GM12891 (cell line): ENCODE data around the gene PALS2.

Experiments used
- DNase-seq: peaks from one replicate; pipeline ENCODE4 v3.0.0; 2011; ENCODE audit warnings: low spot score; ENCODE audit not compliant: insufficient read length
- FAIRE-seq: peaks from 2 replicates; lab custom pipeline; 2011; peaks lifted over from hg19 to GRCh38; lab: Jason Lieb, UNC
- PAX5 ChIP-seq: IDR thresholded peaks from 2 replicates; pipeline ENCODE4 v1.6.1; 2011; ENCODE audit warnings: low read length, moderate library complexity, mild to moderate bottlenecking; ENCODE audit not compliant: insufficient read depth, severe bottlenecking
- POLR2A ChIP-seq: IDR thresholded peaks from 2 replicates; pipeline ENCODE4 v1.6.1; 2011; ENCODE audit warnings: low read depth, low read length, control low read depth
- POLR2AphosphoS5 ChIP-seq: IDR thresholded peaks from 2 replicates; pipeline ENCODE4 v1.6.1; 2011; ENCODE audit warnings: low read depth, low read length, control low read depth
- POU2F2 ChIP-seq: IDR thresholded peaks from 2 replicates; pipeline ENCODE4 v1.6.1; 2011; ENCODE audit warnings: low read depth, mild to moderate bottlenecking, control low read depth, low read length, moderate library complexity
- SPI1 ChIP-seq: IDR thresholded peaks from 2 replicates; pipeline ENCODE4 v1.6.1; 2011; ENCODE audit warnings: low read depth, low read length, control low read depth
- TAF1 ChIP-seq: IDR thresholded peaks from 2 replicates; pipeline ENCODE4 v1.6.1; 2011; ENCODE audit warnings: low read depth, low read length, control low read depth

PALS2 gene

DNA sequence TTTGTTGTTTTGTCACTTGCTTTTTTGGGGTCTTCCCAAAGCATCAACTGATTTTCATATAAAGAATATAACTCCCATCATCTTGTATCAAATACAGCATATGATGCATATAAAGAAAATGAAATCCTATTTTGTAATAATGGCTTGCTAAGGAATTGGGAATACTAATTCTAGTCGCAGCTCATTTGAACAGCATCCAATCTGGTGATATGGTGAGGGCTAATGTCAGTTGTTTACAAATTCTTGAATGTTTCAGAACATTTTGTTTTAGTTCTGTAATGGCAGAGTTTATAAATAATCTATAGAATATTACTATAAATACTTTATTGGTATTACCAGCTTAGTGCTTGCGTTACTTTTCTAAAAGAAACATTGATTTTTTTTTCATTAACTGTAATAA lies 8.9 kb downstream of the PALS2 start:
- DNase-seq, result no peak
- no peak for TF ChIP-seq POU2F2
- no peak for TF ChIP-seq SPI1
- TF ChIP-seq TAF1, result no peak
- TF ChIP-seq POLR2AphosphoS5, result no peak
- TF ChIP-seq PAX5, result no peak
- no peak for TF ChIP-seq POLR2A
- no peak for FAIRE-seq

DNA sequence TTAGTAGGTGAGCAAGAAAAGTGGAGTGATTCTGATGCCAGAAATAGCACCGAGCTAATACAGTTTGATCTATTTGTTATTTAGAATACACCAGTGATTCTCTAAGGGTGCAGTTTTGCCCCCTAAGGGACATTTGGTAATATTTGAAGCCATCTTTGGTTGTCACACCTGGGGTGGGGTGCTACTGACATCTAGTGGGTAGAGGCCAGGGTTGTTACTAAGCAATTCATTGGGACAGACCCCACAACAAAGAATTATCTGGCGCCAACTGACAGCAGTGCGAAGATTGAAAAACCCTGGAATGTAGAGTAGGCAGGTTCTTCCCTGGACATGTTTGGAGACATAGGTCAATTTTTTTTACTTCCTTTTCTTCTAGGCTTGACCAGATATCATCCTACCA lies 14.6 kb downstream of the PALS2 start:
- DNase-seq (no peak), FAIRE-seq (peak; percentile 40)
- TF ChIP-seq PAX5 (no peak), SPI1 (no peak)

DNA sequence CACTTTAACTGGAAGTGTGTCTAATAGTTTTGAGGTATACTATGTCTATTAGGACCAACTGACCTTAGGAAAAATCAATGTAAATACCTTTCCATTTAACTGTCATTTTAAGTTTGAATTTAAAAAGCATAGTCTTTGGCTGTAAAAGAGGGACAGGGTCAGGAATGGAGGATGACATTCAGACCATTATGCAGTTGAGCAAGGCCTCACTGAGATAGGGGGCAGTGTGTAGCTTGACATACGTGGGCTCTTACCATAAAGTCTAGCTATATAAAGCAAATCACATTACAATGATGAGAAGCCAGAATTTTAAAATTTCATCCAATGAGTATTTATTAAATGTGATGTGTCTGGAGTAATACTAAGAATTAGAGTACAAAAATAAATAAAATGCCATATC lies 17.9 kb downstream of the PALS2 start:
- FAIRE-seq, result peak; percentile 52
- DNase-seq, result no peak
- peak; percentile 72; the same call in 1 of the 2 replicates for TF ChIP-seq POLR2A
- TF ChIP-seq POLR2AphosphoS5, result no peak
- no peak for TF ChIP-seq SPI1
- no peak for TF ChIP-seq TAF1
- no peak for TF ChIP-seq PAX5
- TF ChIP-seq POU2F2, result no peak

DNA sequence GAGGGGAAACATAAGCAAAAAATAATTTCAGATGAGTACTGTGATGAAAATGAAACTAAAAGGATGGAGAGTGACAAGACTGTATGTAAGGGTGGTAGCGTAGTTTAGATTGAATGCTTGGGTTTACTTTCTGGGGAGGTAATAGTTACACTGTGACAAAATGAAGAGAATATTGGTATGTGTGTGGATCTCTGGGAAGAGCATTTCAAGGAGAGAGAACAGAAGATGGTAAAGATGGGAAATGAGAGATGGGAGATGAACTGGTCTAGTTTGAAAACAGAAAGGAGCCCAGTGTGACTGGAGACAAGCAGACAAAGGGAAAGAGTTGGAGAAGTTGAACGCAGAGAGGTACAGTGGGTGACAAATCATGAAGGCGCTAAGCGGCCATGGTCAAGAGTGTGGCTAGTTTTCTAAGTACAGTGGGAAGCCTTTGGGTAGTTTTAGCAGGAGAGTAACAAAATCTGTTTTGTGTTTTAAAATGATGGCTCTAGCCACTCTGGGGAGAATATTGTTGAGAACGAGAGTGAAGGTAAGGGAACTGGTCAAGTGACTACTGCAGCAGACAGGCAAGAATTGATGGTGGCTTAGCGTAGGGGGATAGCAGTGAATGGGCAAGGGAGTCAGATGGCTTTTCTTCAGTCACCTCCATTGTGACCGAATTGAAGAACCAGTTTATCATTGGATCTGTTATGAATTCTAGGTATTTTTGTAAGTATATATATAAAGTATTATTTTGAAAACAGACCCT lies 22.6 kb downstream of the PALS2 start:
- no peak for DNase-seq
- TF ChIP-seq PAX5 (no peak), TAF1 (no peak), SPI1 (no peak), POLR2AphosphoS5 (no peak), POU2F2 (no peak), POLR2A (no peak; the same call in 1 of the 2 replicates)
- peak; percentile 88 for FAIRE-seq

DNA sequence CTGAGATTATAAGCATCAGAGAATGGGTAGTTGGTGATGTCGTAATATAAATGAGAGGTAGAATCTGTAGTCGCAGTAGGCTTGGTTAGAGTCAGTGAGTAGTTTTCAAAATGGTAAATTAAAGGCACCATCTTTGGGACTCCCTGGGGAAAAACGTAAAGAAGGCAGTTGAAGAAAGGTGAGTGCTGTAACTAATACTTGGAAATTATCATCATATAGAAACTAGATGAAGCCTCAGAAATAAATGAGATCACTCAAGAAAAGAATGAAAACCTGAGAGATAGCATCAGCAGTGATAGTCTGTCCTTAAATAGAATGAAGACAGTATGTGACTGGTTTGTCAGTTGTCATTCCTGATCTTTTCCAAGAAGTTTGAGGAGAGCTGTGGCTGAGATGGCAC lies 23.8 kb downstream of the PALS2 start:
- FAIRE-seq (peak; percentile 52), DNase-seq (no peak)
- TF ChIP-seq PAX5 (no peak), TAF1 (no peak), SPI1 (no peak), POLR2AphosphoS5 (no peak), POU2F2 (no peak), POLR2A (no peak)

DNA sequence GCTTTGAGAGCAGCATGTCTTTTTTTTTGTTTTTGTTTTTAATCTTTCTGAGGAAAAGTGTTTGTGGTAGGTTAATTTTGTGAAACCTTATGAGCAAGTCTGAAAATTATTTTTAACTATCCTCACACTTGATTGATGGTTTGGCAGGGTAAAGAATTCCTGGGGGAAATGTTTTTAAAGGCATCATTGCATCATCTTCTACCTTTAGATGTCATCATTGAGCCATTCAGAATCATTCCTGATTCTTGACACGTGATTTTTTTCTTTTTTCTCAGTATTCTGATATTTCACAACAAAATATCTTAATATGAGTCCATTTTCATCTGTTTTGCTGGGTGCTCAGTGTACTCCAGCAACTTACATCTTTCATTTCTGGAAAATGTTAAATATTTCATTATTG lies 28.3 kb downstream of the PALS2 start:
- FAIRE-seq (no peak), DNase-seq (no peak)
- no peak for TF ChIP-seq POU2F2
- TF ChIP-seq PAX5, result no peak

DNA sequence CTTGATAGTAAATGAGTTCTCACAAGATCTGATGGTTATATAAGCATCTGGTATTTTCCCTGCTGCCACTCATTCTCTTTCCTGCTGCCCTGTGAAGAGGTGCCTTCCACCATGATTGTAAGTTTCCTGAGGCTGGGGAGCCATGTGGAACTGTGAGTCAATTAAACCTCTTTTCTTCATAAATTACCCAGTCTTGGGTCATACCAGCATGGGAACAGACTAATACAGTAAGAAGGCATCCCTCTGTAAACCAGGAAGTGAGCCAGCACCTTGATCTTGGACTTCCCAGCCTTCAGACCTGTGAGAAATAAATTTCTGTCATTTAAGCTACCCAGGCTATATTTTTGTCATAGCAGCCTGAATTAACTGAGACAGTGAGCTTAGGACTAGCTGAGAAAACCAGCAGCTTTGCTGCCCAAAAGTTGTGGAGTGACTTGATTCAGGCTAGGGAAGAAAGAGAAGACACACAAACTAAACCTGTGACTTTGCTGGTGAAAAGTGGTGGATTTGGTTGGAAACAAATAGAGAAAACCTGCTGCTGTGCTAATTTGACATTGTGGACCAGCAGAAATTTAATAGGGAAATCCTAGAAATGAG lies 29.7 kb downstream of the PALS2 start:
- TF ChIP-seq POLR2AphosphoS5 (no peak), TAF1 (no peak), PAX5 (no peak), POLR2A (no peak), SPI1 (no peak), POU2F2 (no peak)
- no peak for DNase-seq
- FAIRE-seq, result peak; percentile 51

DNA sequence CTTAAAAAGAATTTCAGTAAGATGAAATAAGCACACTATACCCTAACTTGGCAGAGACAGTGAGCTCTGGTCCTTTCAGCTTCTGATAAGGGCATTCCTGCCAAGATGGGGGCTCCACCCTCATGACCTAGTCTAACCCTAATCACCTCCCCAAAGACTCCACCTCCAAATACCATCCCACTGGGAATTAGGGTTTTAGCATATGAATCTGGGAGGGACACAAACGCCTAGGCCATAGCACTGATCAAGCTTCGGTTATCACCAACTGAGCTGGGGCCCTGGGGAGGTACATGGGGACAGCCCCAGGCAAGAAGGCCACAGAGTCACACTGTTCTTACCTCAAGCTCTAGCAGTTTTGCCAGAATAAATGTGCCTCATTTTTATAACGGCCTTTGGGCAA lies 31.4 kb downstream of the PALS2 start:
- no peak for DNase-seq
- FAIRE-seq, result no peak
- TF ChIP-seq SPI1 (no peak), POLR2A (no peak), TAF1 (no peak)

DNA sequence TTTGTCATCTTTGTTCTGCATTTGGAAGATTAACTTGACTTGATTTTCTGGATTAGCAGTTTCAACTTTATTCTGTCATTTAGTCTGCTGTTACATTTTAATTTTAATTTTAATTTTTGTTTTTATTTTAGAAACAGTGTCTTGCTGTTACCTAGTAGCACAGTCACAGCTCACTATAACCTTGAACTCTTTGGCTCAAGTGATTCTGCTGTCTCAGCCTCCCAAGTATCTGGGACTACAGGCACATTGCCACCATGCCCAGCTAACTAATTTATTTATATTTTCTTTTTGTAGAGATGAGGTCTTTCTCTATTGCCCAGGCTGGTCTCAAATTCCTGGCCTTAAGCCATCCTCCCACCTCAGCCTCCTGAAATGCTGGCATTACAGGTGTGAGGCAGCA lies 35.3 kb downstream of the PALS2 start:
- FAIRE-seq (no peak), DNase-seq (no peak)
- TF ChIP-seq POLR2AphosphoS5 (no peak), POLR2A (no peak), POU2F2 (no peak), PAX5 (no peak), TAF1 (no peak), SPI1 (no peak)

DNA sequence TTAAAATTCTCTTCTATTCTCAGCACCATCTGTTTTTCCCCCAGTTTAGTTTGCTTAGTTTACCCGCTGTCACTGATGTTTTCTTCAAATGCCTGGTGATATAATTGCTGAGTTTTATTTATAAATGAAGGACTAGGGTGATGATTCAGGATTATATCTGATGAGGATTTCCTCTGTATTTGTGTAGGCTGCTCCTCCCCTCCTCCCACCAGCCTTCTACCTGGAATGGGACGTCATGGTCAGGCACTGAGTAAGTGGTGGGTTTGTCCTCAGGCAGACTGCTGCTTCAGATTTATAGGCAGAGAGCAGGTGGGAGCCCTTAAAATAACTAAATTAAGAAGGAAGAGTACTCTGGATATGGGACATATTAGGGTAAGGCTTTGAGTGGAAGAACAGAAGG lies 35.8 kb downstream of the PALS2 start:
- no peak for FAIRE-seq
- no peak for TF ChIP-seq SPI1
- no peak for TF ChIP-seq POLR2AphosphoS5
- DNase-seq, result no peak

DNA sequence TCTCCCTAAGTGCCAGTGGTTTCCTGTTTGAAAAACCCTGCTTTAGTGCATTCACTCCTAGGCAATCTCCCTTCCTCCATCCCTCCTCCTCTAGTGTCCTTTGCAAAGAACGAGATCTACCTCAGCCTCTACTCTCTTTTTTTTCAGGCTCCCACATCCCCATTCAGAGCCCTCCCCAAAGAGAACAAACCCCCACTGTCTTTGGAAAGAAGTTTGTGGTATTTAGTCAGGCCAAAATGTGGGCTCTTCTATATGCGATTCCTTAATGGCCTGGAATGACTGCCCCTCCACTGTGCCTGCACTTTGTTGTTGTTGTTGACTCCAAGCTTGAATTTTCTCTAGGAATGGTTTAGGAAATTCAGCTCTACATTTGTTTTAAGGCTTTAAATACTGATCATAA lies 36.3 kb downstream of the PALS2 start:
- TF ChIP-seq TAF1, result no peak
- TF ChIP-seq PAX5, result no peak
- no peak for TF ChIP-seq SPI1
- TF ChIP-seq POU2F2, result no peak
- TF ChIP-seq POLR2AphosphoS5, result no peak
- DNase-seq (no peak), FAIRE-seq (no peak)
